NCI-H1105 (cell line): ENCODE results near the gene ERBB4.
"Not testable (repeated sequence)": the region's sequence is repeated elsewhere in the genome, so short reads cannot be mapped to it uniquely, and the experiment has no call there.

Experiments
- DNase-seq: peaks from one replicate; lab custom pipeline; 2025; lab: John Stamatoyannopoulos, UW

ERBB4 gene

DNA sequence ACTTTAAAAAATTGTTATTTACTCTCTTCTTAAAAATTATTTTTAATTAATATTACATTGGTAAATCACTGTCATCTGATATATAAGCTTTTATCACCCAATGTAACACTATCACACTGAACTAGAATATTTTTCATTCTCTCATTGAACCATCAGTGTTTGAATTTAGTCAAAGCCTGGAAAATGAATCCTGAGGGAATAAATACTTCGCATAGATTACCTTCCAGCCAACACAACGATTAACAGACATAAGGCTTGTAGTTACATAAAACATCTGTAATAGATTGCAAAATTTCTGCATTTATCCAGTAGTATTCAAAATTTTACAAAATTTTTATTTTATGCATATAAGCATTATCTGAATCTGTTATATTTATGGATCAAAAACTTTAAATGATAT, 314.9 kb downstream of the ERBB4 start:
- DNase-seq = no peak

DNA sequence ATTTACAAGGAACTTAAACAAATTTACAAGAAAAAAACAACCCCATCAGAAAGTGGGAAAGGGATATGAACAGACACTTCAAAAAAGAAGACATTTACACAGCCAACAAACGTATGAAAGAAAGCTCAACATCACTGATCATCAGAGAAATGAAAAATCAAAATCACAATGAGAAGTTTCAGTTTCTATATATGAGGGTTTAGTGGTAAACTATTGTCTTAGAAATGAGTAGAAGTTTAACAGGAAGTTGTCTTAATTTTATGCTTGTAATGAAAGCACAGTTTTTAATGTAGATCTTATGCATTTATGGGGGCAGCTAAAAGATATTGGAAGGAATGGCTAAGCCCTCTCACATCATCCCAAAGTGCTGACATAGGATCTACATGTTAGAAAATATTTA, 325.4 kb downstream of the ERBB4 start:
- DNase-seq = no peak

DNA sequence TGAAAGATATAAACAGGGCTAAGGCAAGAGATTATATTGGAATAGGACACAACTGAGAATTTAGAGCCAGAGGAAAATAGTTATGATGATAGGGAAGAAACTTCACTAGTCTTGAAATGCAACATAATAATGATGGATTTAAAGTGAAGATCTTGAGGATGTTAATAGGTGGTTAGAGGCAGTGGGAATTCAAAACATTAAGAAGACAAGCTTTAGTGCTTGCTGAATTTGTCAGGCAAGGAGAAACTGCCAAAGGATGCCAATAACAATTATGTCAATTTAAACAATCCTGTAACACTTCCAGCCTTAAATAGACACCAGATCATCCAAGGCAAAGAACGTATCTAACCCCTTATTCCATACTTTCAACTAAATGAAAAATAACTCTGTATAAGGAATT, 330.1 kb downstream of the ERBB4 start:
- no peak for DNase-seq

DNA sequence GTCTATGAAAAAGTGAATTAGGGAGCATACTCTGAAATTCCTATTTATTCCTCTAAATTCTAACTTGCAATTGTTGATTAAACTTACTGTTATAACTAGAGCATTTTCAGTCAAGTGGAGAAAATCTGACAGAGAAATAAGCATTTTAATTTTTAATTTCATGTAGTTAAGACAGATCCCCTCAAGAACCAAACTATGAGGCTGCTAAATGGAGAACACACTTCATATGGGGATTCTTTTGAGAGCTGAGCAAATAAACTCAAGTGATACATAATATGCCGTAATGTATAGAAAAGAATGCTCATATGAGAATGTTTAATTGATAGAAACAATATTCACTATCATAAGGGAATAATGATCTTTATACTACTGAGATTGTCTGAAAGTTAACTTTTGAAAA, 340.8 kb downstream of the ERBB4 start:
- DNase-seq = no peak

DNA sequence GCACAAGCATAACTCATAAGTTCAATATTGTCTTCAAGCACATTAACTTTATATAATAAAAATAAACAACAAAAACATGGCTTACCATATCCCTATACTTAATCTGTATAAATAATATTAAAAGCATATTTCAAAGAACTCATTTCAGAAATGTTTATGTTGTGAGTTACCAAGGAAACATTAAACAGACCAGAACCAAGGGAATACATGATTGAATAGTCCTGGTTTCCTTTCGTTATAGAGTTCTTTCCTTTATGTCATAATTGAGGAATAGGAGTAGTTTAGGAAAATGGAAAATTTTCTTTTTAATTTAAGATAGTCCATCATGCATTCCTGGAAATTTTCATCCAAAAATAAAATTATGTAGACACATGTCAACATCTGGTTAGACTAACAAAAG, 343.0 kb downstream of the ERBB4 start:
- no peak for DNase-seq

DNA sequence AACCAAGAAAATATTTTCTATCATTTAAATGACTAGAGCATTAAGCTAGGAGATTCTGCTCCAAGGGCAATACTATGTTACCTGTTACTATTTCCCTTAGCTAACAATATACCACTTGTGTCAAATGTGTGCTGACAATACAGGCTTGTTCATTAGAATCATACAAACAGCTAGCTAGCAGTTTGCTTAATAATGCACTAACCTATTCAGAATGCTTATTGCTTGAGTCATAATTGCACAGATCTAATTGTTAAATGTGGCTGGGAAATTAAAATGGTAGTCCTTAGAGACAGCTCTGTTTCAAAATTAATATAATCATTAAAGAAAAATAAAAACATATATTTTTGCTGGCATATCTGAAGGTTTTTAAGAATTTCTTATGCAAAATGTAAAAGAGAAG, 344.2 kb downstream of the ERBB4 start:
- no peak for DNase-seq

DNA sequence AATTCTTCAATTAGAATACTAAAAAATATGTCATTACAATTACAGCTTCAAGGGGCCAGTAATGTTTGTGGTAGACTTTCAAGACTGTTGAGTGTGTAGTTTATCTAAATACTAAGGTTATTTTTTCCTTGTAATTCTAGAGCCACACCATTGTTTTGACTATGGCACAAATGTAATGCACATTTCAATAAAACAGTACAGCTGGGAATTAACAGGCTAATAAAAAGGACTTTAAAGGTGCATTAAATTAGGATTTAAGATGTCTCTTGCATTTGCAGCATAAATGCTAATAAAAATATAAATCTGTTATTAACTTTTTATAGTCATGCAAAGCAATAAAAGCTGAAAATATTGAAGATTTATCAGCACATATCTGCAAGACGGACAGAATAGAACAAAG, 344.8 kb downstream of the ERBB4 start:
- DNase-seq = no peak

DNA sequence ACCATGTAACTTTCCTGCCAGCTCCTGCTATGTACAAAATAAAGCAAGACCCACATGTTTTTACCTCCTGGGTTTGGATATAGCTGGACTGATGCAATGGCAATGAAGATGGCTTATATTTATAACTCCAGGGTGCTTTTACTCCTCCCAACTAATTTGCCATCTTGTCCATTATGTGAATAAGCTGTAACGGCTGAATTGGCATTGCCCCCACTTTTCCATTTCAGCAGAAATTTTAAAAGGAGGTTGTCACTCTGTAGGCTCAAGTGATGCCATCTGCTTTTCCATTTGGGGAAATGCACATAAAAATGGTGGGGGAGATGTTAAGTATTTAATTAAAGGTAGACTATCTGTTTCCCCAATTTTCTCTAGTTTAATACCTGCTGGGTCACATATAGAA, 345.5 kb downstream of the ERBB4 start:
- no peak for DNase-seq

DNA sequence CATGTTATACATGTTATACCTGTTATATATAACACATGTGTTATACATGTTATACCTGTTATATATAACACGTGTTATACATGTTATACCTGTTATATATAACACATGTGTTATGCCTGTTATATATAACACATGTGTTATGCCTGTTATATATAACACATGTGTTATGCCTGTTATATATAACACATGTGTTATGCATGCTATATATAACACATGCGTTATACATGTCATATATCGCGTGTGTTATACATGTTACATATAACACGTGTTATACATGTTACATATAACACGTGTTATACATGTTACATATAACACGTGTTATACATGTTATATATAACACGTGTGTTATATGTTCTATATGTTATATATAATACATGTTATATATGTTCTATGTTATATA, 347.2 kb downstream of the ERBB4 start:
- not testable (repeated sequence) for DNase-seq

DNA sequence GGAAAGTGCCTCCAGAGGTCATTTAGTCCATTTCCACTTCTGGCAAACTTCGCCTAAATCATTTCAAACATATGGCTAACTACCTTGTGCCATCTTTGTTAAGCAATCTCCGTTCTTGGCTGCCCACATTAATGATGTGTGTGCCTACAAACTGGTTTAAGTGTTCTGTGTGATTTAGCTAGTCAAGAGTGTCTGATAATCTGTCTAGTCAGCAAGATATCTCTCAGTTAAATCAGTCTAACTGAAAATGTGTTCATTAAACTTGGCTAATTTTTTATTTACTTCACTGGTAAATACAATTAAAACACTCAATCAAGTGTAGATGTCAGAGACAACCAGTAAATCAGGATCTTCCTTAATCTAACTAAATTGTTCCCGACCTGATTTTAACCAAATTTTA, 352.4 kb downstream of the ERBB4 start:
- no peak for DNase-seq

DNA sequence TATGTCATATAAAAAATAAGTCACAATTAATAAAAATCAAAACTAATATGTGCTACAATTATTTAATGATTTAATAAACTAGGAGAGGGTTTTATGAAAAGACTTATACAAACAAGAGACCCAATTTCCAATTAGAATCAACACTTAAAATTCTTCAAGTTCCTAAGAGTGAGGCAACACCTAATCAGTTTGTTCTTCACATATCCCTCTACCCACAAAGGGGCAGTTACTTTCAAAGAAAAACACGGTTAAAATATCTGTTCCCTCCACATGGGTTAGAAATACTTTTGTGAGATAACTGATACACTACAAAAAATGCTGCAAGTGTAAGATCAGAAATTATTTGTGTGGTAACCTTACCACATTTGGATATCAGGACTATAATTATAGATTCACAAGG, 357.0 kb downstream of the ERBB4 start:
- DNase-seq = no peak

DNA sequence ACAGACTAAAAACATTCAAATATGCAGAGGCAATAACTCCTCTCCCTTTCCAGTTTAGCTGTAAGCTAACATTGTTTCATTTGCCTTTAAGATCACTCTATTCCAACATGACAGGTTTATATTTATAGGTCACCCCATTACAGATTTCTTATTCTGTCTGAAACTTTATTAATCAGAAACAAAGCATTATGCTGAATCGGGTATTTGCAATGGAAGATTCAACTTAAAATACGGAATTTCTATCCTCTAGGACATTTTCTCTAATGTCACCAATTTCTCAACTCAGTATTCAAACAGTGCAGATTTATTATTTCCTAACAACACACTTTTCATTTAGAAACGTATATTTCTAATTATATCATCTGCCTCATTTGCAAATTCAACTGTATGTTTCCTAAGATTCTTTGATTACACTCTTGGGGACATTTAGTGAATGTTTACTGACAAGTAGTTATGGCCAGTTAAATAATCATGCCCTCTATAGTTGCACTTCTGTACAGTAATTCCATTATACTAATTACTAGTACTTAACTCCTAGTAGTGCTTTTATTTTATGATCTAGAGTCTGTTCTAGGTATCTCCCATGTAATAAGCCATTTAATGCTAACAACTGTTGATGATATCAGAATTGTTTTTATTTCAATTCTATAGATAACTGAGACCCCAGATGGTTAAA, 358.1 kb downstream of the ERBB4 start:
- DNase-seq = no peak

DNA sequence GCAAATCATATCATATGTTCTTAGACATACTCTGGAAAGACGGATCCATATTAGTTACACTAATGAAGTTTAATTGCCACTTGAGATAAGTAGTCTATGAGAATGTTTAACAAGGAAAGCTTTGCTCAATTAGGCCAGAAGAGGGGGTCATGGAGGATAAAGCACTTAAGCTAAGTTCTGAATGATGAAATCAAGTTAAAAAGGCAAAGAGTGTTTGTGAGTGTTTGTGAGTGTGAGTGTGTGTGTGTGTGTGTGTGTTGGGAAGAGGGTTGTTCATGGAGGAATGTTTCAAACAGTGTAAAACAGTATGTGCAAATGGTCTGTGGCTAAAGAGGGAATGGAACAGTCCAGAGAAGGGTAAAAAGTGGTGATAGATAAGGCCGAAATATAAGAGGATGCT, 360.9 kb downstream of the ERBB4 start:
- peak; percentile 64 for DNase-seq

DNA sequence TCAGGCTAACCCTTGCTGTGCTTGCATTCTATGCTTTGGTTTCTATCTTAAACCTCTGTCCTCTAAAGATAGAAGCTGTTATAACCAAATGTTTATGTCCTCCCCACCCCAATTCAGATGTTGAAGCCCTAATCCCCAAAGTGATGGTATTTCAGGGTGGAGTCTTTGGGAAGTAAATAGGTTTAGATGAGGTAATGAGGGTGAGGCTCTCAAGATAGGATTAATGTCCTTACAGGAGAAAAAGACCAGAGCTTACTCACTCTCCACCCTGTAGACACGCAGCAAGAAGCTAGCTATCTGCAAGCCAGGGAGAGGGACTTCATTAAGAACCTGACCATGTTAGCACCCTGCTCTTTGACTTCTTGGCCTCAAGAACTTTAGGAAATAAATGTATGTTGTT, 362.5 kb downstream of the ERBB4 start:
- no peak for DNase-seq

DNA sequence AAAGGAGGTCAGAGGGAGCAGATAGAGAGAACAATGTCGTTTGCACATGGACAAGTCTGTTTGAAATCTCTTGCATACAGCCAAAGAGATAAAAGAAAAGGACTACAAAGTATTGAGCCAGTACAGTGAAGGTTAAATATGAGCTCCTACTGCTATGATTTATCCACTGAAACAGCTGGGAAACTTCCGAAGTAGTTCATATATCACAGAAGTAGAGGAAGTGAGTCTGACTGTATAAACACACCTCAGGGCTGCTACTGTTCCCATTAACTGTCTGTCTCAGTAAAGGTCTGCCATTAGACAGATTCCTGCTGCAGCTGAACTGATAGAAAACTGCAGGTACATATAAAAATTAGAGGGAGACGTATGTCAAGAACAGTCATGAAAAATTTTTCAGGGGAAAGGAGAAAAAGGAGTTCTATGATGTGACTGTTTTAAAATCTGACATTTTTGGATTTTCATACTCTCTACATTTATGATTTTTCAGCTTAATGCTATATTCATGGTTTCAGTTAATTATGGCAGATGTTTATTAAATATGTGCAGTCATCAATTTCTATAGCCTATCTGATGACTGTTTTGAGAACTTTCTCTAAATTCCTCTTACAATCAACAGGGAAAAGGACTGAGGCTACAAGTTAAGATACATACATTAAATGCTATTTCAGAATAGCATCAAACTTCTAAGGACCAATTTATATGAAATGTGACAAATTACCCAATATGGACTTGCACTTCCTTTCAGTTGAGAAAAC, 364.7 kb downstream of the ERBB4 start:
- no peak for DNase-seq

DNA sequence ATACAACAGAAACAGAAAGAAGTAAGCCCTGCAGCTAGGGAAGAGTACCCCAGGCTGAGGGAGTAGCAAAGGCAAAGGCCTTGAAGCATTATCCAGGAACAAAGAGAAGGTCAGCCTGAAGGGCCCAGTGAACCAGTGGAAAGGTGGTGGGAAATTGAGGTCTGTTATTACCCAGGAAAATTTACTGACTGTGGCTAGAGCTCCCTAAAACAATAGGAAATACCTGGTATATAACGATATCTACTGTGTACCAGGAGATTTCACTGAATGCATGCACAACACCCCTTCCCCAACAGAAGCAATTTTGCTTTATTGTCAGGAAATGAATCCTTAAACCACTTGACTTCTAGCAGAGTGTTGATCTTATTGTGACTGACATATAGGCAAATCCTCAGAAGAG, 365.3 kb downstream of the ERBB4 start:
- no peak for DNase-seq

DNA sequence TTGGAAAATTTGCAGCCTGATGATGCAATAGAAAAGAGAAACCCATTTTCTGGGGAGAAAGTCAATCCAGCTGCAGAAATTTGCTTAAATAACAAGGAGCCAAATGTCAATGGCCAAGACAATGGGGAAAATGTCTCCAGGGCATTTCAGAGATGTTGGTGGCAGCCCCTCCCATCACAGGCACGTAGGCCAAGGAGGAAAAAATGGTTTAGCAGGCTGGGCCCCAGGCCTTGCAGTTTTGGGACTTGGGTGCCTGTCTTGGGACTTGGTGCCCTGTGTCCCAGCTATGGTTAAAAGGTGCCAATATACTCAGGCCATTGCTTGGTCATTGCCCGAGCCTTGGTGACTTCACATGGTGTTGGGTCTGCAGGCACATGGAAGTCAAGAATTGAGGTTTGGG, 368.2 kb downstream of the ERBB4 start:
- DNase-seq = no peak

DNA sequence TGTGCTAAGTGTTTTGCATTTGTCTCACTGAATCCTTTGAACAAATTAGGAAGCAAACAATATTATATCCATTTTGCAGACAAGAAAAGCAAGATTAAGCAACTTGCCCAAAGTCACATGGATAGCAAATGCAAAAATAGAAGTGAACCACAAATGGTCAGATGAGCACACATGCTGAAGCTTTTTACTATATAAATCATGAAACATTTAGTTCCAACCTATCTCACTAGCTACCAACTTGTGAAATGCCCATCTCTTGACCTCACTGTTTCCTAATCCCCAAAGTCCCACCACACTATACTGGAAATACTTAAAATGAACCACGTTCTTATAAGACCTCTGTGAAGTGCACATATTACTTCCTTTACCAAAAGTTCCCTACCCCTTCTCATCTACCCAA, 380.5 kb downstream of the ERBB4 start:
- DNase-seq = no peak

DNA sequence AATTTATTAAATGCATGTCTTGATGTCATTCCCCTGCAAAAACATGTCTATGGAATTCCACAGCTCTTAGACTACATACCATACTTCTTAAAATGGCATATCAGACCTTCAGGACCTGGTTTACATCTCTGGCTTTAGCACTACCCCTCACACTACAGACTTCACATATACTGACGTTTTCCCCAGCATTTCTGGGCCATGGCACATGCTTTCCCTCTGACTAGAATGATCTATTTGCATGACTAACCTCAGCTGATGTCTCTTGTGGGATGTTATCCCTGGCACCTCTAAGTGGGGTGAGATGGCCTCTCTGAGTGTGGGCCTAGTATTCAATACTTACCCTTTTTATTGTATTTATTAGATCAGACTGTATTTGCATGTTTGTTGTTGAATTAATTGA, 381.6 kb downstream of the ERBB4 start:
- DNase-seq = no peak

DNA sequence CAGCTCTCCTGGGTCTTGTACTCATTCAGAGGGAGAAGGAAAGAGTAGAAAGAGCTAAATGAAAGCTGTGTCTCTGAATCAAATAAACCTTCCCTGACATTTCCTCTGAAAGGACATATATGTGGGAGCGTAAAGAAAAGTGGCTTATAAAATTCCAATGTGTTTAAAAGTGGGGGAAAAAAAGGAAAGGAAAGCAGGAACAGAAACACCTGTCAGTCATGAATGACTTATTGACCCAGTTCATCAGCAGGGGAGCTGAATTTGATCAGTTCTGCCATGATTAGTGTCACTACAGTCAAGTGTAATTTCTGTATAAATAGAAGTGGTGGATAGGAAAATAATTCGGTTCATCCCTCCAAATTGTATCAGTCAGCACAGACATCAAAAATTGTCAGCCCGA, 382.5 kb downstream of the ERBB4 start:
- no peak for DNase-seq

DNA sequence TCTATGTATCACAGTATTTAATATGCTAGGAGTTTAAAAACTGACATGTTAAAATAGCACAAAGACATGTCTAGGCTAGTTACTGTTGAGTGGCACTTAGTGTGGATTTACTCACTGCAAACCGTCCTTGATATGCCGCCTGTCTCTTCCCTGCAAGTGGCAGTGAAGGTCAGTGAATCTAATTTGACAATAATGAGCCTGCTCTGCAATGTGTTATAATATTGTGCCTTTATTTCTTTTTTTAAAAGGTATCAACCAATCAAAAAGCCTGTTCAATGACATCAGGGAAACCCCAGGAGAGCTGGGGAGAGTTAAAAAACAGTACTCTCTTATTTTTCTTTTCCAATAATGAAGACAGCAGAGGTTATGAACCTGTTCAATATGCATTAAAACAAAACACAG, 384.1 kb downstream of the ERBB4 start:
- DNase-seq = peak; percentile 62

DNA sequence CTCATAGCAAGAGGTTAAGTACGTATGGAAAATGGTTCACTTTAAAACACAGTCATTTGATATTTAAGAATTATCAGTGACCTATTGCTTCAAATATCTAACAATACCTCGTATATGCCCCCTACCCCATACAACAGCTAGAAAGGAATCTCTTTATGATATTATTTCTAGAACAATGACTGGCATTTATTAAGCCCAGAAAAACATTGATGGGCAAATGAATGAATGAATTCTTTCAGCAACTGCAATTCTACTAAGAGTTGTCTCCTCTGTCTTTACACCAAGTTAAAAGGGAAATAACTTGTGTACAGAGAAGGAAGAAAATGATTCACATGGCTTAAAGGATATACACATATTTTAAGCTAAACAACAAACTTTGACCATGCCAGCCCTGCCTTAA, 384.7 kb downstream of the ERBB4 start:
- DNase-seq = no peak

DNA sequence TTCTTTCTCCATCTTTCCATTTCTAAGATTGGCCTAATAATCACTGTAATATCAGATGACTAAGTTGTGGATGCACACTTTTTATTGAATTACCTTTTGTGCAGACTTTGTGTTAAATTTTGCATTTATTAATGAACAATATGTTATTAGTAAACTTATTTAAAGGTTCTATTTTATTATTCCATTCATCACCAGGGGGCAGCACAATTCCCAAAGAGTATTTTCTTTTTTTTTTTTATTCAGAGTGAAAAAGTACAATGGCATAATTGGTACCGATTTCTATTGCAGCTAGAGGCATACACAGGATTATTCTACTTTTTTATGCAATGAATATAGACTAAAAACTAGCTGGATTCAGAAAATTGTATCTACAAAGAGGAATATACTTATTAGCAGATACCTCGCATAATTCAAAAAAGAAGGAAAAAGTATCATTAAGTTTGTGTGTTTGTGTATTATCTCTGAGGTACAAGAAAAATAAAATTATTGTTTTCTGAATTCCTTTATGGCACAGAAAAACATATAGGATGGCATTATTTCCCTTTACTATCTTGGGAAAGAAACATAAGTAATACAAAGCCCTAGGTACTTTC, 390.6 kb downstream of the ERBB4 start:
- DNase-seq = no peak

DNA sequence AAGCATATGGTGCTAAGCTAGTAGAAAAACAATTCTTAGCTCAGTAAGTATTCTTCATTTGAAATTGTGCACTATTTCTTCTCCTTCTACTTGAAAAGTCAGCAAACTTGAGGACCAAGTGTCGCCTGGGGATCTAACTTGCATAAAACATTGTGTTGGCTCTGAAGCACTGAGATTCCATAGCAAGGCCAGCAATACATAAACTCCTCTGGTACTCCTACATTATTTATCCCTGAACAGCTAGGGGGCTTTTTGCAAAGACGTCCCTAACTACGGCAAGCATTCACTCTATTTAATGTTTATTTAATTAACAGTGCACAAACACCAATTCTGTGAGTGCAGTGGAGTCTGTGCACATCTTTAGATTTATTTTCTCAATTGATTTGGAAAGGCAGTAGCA, 392.2 kb downstream of the ERBB4 start:
- DNase-seq = no peak
